Gastroesophageal sphincter (tissue), 4 donors: Measurements from ENCODE around the gene FSD2. TPM values are rescaled to one million over a fixed set of nuclear protein-coding genes. Genes with fewer than 3 reads are reported as not detected.

ENCODE experiments used
- ATAC-seq: fragments of 150-250 bp; one replicate; pipeline ENCODE4 v1.9.1; 2016; ENCODE audit warnings: mild to moderate bottlenecking, moderate library complexity
- H3K27ac ChIP-seq, 4 donors: fragments of 200-600 bp; sonication (generic) in 3 of 4; 1 replicate in 3 of 4; 2 replicates in 1 of 4; pipeline ENCODE4 v1.5.1; 2016 to 2019
- H3K27me3 ChIP-seq: fragments of 200-600 bp; sonication (generic); one replicate; pipeline ENCODE4 v1.5.1; 2019
- H3K36me3 ChIP-seq, 2 donors: fragments of 200-600 bp; sonication (generic); one replicate each; pipeline ENCODE4 v1.5.1; 2019; ENCODE audit warnings: control low read depth in 1 of 2
- H3K4me1 ChIP-seq, 3 donors: fragments of 200-600 bp; sonication (generic); 1 replicate in 2 of 3; 2 replicates in 1 of 3; pipeline ENCODE4 v1.5.1; 2016 to 2019; ENCODE audit warnings: control low read depth in 2 of 3
- H3K4me3 ChIP-seq, 2 donors: fragments of 200-600 bp; sonication (generic); one replicate each; pipeline ENCODE4 v1.5.1; 2019; ENCODE audit warnings: mild to moderate bottlenecking in 1 of 2, moderate library complexity in 1 of 2
- H3K9me3 ChIP-seq, 3 donors: fragments of 200-600 bp; sonication (generic); one replicate each; pipeline ENCODE4 v1.5.1; 2017 to 2019; ENCODE audit warnings: control low read depth in 2 of 3
- EP300 ChIP-seq: sonication (generic); formaldehyde crosslinking; IDR thresholded peaks from one replicate; pipeline ENCODE4 v1.6.1; 2017; ENCODE audit warnings: antibody characterized with exemption, mild to moderate bottlenecking
- POLR2A ChIP-seq, 2 donors: fragments of 450-650 bp; IDR thresholded peaks; one replicate each; pipeline ENCODE4 v1.6.1; 2017; ENCODE audit warnings: antibody characterized with exemption in 2 of 2, mild to moderate bottlenecking in 2 of 2, moderate library complexity in 1 of 2
- POLR2AphosphoS5 ChIP-seq: sonication (generic); formaldehyde crosslinking; IDR thresholded peaks from one replicate; pipeline ENCODE4 v1.6.1; 2017; ENCODE audit warnings: antibody characterized with exemption
- WGBS, 2 donors: methylation state at CpG; one replicate each; pipeline ENCODE4 v1.1.5; 2018; ENCODE audit warnings: low coverage in 1 of 2; 5-methylcytosine and 5-hydroxymethylcytosine counted together
- total RNA-seq, 4 donors: library from RNA; depleted of rRNA; stranded (reverse); fragments of >200 nt; gene quantifications; one replicate each; pipeline ENCODE4 v1.1.0, GENCODE V29; 2016
- TF ChIP-seq, protein P1 (sequence below), 4 experiments: fragments of 200-600 bp in 2 of 4; fragments of 450-650 bp in 2 of 4; sonication (generic) in 1 of 4; IDR thresholded peaks; one replicate each; pipeline ENCODE4 v1.5.1; 2017 to 2019; ENCODE audit warnings: antibody characterized with exemption in 4 of 4, mild to moderate bottlenecking in 2 of 4, moderate library complexity in 2 of 4

The FSD2 gene
- total RNA-seq, 4 donors from 2014 or later: not detected

DNA sequence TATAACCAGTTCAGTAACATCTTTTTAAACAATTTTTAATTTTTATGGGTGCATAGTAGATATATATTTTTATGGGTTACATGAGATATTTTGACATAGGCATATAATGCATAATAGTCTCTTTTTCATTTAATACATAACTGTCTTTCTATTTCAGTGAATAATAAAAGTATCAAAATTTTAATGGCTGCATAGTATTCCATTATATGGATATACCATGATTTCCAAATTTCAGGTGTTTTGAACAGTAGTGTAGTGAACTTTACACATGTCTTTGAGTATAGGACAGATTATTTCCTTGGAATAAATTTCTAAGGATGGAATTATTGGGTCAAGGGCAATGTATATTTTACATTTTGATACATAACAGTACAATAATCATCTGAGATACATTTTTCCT is 14.3 kb upstream of the FSD2 start:
- TF ChIP-seq, protein P1, sequence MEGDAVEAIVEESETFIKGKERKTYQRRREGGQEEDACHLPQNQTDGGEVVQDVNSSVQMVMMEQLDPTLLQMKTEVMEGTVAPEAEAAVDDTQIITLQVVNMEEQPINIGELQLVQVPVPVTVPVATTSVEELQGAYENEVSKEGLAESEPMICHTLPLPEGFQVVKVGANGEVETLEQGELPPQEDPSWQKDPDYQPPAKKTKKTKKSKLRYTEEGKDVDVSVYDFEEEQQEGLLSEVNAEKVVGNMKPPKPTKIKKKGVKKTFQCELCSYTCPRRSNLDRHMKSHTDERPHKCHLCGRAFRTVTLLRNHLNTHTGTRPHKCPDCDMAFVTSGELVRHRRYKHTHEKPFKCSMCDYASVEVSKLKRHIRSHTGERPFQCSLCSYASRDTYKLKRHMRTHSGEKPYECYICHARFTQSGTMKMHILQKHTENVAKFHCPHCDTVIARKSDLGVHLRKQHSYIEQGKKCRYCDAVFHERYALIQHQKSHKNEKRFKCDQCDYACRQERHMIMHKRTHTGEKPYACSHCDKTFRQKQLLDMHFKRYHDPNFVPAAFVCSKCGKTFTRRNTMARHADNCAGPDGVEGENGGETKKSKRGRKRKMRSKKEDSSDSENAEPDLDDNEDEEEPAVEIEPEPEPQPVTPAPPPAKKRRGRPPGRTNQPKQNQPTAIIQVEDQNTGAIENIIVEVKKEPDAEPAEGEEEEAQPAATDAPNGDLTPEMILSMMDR (IDR thresholded peaks at IDR 0.05): no peak
- no peak for TF ChIP-seq POLR2A (IDR thresholded peaks at IDR 0.05)
- Histone ChIP-seq H3K27me3 (no peaks in the 10 kb centered on the region), H3K4me3 (no peak overlapping the region), H3K9me3 (no peaks in the 10 kb centered on the region), H3K4me1 (peaks cover 0 to 9% (median 0%) of the 10 kb centered on the region in 3 donors), H3K36me3 (peaks cover 0 to 99% of the 10 kb centered on the region in 2 donors), H3K27ac (no peak overlapping the region)
- ATAC-seq: no peak

DNA sequence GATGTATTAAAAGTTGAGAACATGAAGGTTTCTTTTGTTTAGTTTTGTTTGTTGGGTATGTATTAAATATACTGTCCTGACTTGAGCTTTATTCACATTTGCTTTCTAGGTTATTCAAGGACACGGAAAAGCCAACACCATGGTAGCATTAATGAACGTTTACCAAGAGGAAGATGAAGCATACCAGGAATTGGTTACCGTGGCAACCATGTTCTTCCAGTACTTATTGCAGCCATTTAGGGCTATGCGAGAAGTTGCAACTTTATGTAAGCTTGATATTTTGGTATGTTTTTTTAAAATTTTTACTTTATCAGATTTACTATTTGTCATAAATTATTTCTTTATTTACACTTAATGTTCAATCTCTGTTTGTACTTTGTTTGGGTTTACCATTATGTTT is 7.1 kb upstream of the FSD2 start:
- TF ChIP-seq POLR2AphosphoS5: no peak
- no peak for TF ChIP-seq POLR2A (IDR thresholded peaks at IDR 0.05)
- no peak for TF ChIP-seq EP300
- TF ChIP-seq, protein P1 (IDR thresholded peaks at IDR 0.05): no peak
- Histone ChIP-seq H3K27me3 (no peaks in the 10 kb centered on the region), H3K27ac (peak overlapping the region in 1 of 4 donors; percentile 100), H3K9me3 (no peaks in the 10 kb centered on the region), H3K4me3 (no peak overlapping the region), H3K36me3 (peaks cover 0 to 44% of the 10 kb centered on the region in 2 donors), H3K4me1 (peaks cover 0 to 43% (median 9%) of the 10 kb centered on the region in 3 donors)
- WGBS, 2 donors: 75 to 77% methylated on average over 3 to 4 of the region's 4 CpGs
- ATAC-seq: no peak

- no peak for TF ChIP-seq POLR2A (IDR thresholded peaks at IDR 0.05)
- TF ChIP-seq EP300: no peak
- H3K9me3 ChIP-seq: no peaks in the 10 kb centered on the region
- H3K27me3 ChIP-seq: no peaks in the 10 kb centered on the region
- WGBS, 2 donors: 0 to 7% methylated on average over 6 of the region's 6 CpGs
- peaks cover 0 to 36% (median 9%) of the 10 kb centered on the region in 3 donors for H3K4me1 ChIP-seq
- peak overlapping the region; percentile 83 to 96 for H3K4me3 ChIP-seq
- no peak for ATAC-seq
- peak overlapping the region; percentile 91 to 100 (median 100) for H3K27ac ChIP-seq
- H3K36me3 ChIP-seq: peaks cover 0 to 24% of the 10 kb centered on the region in 2 donors
These were observed 5.1 kb upstream of the FSD2 start for GRCh38 chr15:82810890-82811426.

DNA sequence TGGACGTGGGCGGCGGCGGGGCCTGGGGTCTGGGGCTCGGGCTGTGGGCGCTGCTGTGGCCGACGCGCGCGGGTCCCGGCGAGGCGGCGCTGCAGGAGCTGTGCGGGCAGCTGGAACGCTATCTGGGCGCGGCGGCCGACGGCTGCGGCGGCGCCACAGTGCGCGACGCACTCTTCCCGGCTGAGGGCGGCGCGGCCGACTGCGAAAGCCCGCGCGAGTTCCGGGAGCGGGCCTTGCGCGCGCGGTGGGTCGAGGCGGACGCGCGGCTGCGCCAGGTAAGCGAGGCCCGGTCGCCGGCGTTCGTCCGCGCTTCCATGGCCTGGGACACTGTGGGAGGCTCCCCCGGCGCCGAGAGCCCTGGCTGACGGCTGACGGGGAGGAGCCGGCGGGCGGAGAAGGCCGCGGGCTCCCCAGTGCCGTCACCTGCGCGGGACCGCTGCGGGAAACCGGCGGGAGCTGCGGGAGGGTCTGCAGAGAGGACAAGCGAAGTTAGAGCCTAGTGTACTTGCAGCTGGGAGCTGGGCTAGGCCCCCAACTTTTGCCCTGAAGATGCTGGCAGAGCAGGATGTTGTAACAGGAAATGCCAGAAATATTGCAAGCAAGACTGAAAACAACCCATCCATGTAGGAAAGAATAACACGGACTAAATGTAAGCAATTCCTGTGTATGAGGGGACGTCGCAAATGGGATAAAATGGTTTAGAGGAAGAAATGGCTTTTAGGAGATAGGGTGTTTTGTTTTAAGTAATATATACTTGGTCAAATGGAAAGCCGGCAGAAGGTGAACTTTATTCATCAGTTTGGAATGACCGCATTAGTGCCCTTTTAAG is 4.4 kb upstream of the FSD2 start:
- H3K9me3 ChIP-seq: no peaks in the 10 kb centered on the region
- 1 to 4% methylated on average over 5 to 6 of the region's 81 CpGs for WGBS, 2 donors
- H3K27me3 ChIP-seq: no peaks in the 10 kb centered on the region
- TF ChIP-seq EP300 (no peak), POLR2A (IDR thresholded peaks at IDR 0.05) (peak; percentile 6 to 9)
- peak overlapping the region; percentile 83 to 96 for H3K4me3 ChIP-seq
- peak overlapping the region; percentile 91 to 100 (median 100) for H3K27ac ChIP-seq
- peaks cover 0 to 35% (median 9%) of the 10 kb centered on the region in 3 donors for H3K4me1 ChIP-seq
- peak; percentile 42 for ATAC-seq
- peaks cover 0 to 17% of the 10 kb centered on the region in 2 donors for H3K36me3 ChIP-seq

DNA sequence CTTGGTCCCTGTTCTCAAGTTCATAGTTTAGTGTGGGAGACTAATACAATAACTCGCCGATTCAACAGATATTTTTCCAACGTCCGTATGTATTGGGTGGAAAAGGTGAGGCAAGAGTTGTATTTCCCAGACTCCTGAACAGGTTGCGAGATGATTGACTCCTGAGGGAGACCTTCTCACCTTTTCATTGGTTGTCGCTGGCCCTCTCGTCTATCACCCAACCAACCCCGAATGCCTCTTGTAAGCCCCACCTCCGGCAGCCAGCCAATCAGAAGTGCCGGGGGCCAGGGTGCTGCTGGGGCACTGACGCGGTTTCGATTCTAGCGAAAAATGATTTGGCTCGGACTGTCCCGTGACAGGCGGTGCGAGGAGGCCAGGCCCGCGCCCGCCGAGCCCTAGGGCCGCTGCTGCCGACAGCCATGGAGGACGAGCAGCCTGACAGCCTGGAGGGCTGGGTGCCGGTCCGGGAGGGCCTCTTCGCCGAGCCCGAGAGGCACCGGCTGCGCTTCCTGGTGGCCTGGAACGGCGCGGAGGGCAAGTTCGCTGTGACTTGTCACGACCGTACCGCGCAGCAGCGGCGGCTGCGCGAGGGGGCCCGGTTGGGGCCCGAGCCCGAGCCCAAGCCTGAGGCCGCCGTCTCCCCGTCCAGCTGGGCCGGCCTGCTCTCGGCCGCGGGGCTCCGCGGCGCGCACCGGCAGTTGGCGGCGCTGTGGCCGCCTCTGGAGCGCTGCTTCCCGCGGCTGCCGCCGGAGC is 3.6 kb upstream of the FSD2 start, which contains the start of gene WHAMM:
Gene WHAMM (plus strand): TSS at position 321 of the 753 bp plus-strand sequence. CDS start 99 bp downstream, at position 420.
- TF ChIP-seq EP300: no peak
- TF ChIP-seq, protein P1 (IDR thresholded peaks at IDR 0.05): peak in 2 of 4 experiments; percentile 4
- peak; percentile 97 for TF ChIP-seq POLR2AphosphoS5
- peak; percentile 93 to 95 for TF ChIP-seq POLR2A (IDR thresholded peaks at IDR 0.05)
- H3K4me3 ChIP-seq: peak within 1 kb of the TSS; percentile 83 to 96
- WGBS, 2 donors: 0% methylated on average over 12 of the region's 67 CpGs; no CpG with 5 or more reads in 1 of the 2 donors
- peaks cover 0 to 35% (median 9%) of the 10 kb centered on the region in 3 donors for H3K4me1 ChIP-seq
- peak within 1 kb of the TSS; percentile 91 to 100 (median 100) for H3K27ac ChIP-seq
- peaks cover 0 to 9% of the 10 kb centered on the region in 2 donors for H3K36me3 ChIP-seq
- no peaks in the 10 kb centered on the region for H3K27me3 ChIP-seq
- no peaks in the 10 kb centered on the region for H3K9me3 ChIP-seq
- ATAC-seq: peak; percentile 99
